Tibial nerve (tissue), 3 donors: ENCODE results near the gene TMEM132C.

Source experiments
- CTCF ChIP-seq, 5 experiments: fragments of 200-600 bp in 3 of 5; fragments of 450-650 bp in 2 of 5; sonication (generic) in 3 of 5; IDR thresholded peaks; one replicate each; pipeline ENCODE4 v1.5.1; 2016 to 2019; ENCODE audit warnings: antibody characterized with exemption in 5 of 5, mild to moderate bottlenecking in 3 of 5, moderate library complexity in 2 of 5
- POLR2A ChIP-seq, 2 donors: fragments of 450-650 bp; IDR thresholded peaks; one replicate each; pipeline ENCODE4 v1.6.1; 2017; ENCODE audit warnings: antibody characterized with exemption in 2 of 2, mild to moderate bottlenecking in 2 of 2, moderate library complexity in 2 of 2

- TF ChIP-seq CTCF (IDR thresholded peaks at IDR 0.05) (no peak), POLR2A (IDR thresholded peaks at IDR 0.05) (no peak)
Observed at GRCh38 chr12:128228581-128228980, 38.4 kb upstream of the TMEM132C start.
